HG02588 (cell line): ENCODE measurements around the gene CEP95.

Source experiments
- ATAC-seq: cut with Tn5 transposase; IDR thresholded peaks from one replicate; pipeline ENCODE4 v1.9.1; 2021; ENCODE audit warnings: mild to moderate bottlenecking, moderate library complexity; ENCODE audit not compliant: unreplicated experiment

The CEP95 gene

GRCh38 chr17:64509179-64509578 is 2.4 kb downstream of the CEP95 start:
- no peak for ATAC-seq

- no peak for ATAC-seq
Observed at GRCh38 chr17:64515419-64515818, 8.6 kb downstream of the CEP95 start.

GRCh38 chr17:64515829-64516228 is 9.1 kb downstream of the CEP95 start:
- no peak for ATAC-seq

GRCh38 chr17:64519601-64520000 is 12.8 kb downstream of the CEP95 start:
- no peak for ATAC-seq

- ATAC-seq = no peak
Observed at GRCh38 chr17:64520359-64520758, 13.6 kb downstream of the CEP95 start.

- ATAC-seq = no peak
Observed at GRCh38 chr17:64527914-64528313, 21.1 kb downstream of the CEP95 start.

- no peak for ATAC-seq
Observed at GRCh38 chr17:64529221-64529620, 22.4 kb downstream of the CEP95 start.

GRCh38 chr17:64531955-64532371 is 25.2 kb downstream of the CEP95 start:
- ATAC-seq = no peak

GRCh38 chr17:64532409-64532808 is 25.6 kb downstream of the CEP95 start:
- no peak for ATAC-seq

- no peak for ATAC-seq
Observed at GRCh38 chr17:64533784-64534183, 27.0 kb downstream of the CEP95 start.

GRCh38 chr17:64534187-64534586 is 27.4 kb downstream of the CEP95 start:
- ATAC-seq = no peak

- no peak for ATAC-seq
Observed at GRCh38 chr17:64535357-64535756, 28.6 kb downstream of the CEP95 start.

- ATAC-seq = no peak
Observed at GRCh38 chr17:64536913-64537312, 30.1 kb downstream of the CEP95 start.

- no peak for ATAC-seq
Observed at GRCh38 chr17:64537488-64537887, 30.7 kb downstream of the CEP95 start.

GRCh38 chr17:64538508-64539130 is 31.8 kb downstream of the CEP95 start:
- no peak for ATAC-seq

- no peak for ATAC-seq
Observed at GRCh38 chr17:64540118-64540776, 33.5 kb downstream of the CEP95 start.

- ATAC-seq = no peak
Observed at GRCh38 chr17:64544742-64545141, 38.0 kb downstream of the CEP95 start.

GRCh38 chr17:64546716-64547115 is 39.9 kb downstream of the CEP95 start:
- ATAC-seq = no peak

- ATAC-seq = no peak
Observed at GRCh38 chr17:64547319-64547718, 40.5 kb downstream of the CEP95 start.

GRCh38 chr17:64551461-64551860 is 44.7 kb downstream of the CEP95 start:
- ATAC-seq = no peak

- ATAC-seq = no peak
Observed at GRCh38 chr17:64554028-64554637, 47.4 kb downstream of the CEP95 start.

GRCh38 chr17:64555281-64555680 is 48.5 kb downstream of the CEP95 start:
- no peak for ATAC-seq
